ENCODE measurements around the gene CTDSP2. TPM values are rescaled to one million over a fixed set of nuclear protein-coding genes. Genes with fewer than 3 reads are reported as not detected.
A peak's percentile ranks its signal among the peaks of the same experiment; 100 is the strongest.
"Not testable (repeated sequence)": the region's sequence is repeated elsewhere in the genome, so short reads cannot be mapped to it uniquely, and the experiment has no call there.

The CTDSP2 gene
- total RNA-seq, 1 donor from 2014 or later, result 150 TPM

GRCh38 chr12:57881475-57881874, 34.9 kb upstream of the CTDSP2 start:
- DNase-seq (ENCODE audit: low spot score), result no peak

- not testable (repeated sequence) for DNase-seq (ENCODE audit: low spot score)
Observed at GRCh38 chr12:57881035-57881434, 34.5 kb upstream of the CTDSP2 start.

GRCh38 chr12:57877876-57878275, 31.3 kb upstream of the CTDSP2 start:
- DNase-seq (ENCODE audit: low spot score), result no peak

- no peak for DNase-seq (ENCODE audit: low spot score)
Observed at GRCh38 chr12:57875753-57876547, 29.4 kb upstream of the CTDSP2 start.

GRCh38 chr12:57874166-57875108, 27.9 kb upstream of the CTDSP2 start:
- no peak for DNase-seq (ENCODE audit: low spot score)

GRCh38 chr12:57872362-57872761, 25.8 kb upstream of the CTDSP2 start:
- no peak for DNase-seq (ENCODE audit: low spot score)

- no peak for DNase-seq (ENCODE audit: low spot score)
Observed at GRCh38 chr12:57869927-57870318, 23.4 kb upstream of the CTDSP2 start.

GRCh38 chr12:57869298-57869926, 22.9 kb upstream of the CTDSP2 start:
- DNase-seq (ENCODE audit: low spot score), result no peak

- no peak for DNase-seq (ENCODE audit: low spot score)
Observed at GRCh38 chr12:57868851-57869268, 22.3 kb upstream of the CTDSP2 start.

GRCh38 chr12:57868221-57868620, 21.7 kb upstream of the CTDSP2 start:
- no peak for DNase-seq (ENCODE audit: low spot score)

GRCh38 chr12:57866308-57867019, 19.9 kb upstream of the CTDSP2 start:
- DNase-seq (ENCODE audit: low spot score), result no peak

- DNase-seq (ENCODE audit: low spot score), result peak; percentile 62
Observed at GRCh38 chr12:57865084-57865751, 18.7 kb upstream of the CTDSP2 start.

GRCh38 chr12:57864442-57865083, 18.0 kb upstream of the CTDSP2 start:
- DNase-seq (ENCODE audit: low spot score), result no peak

GRCh38 chr12:57863676-57864075, 17.1 kb upstream of the CTDSP2 start:
- DNase-seq (ENCODE audit: low spot score), result no peak

GRCh38 chr12:57861967-57862366, 15.4 kb upstream of the CTDSP2 start:
- no peak for DNase-seq (ENCODE audit: low spot score)

- DNase-seq (ENCODE audit: low spot score), result not testable (repeated sequence)
Observed at GRCh38 chr12:57860883-57861282, 14.4 kb upstream of the CTDSP2 start.

GRCh38 chr12:57859121-57859520, 12.6 kb upstream of the CTDSP2 start:
- no peak for DNase-seq (ENCODE audit: low spot score)

- DNase-seq (ENCODE audit: low spot score), result not testable (repeated sequence)
Observed at GRCh38 chr12:57858123-57858522, 11.6 kb upstream of the CTDSP2 start.

GRCh38 chr12:57854965-57855364, 8.4 kb upstream of the CTDSP2 start:
- no peak for DNase-seq (ENCODE audit: low spot score)

GRCh38 chr12:57853864-57854556, 7.5 kb upstream of the CTDSP2 start:
- DNase-seq (ENCODE audit: low spot score), result no peak
